Heart left ventricle (tissue), 16 donors: Measurements from ENCODE around the gene CEMIP2. TPM values are rescaled to one million over a fixed set of nuclear protein-coding genes. Genes with fewer than 3 reads are reported as not detected.
A peak's percentile ranks its signal among the peaks of the same experiment; 100 is the strongest.

Experiments used
- ATAC-seq, 4 donors: fragments of 200-7000 bp; cut with Tn5 transposase; one replicate each; pipeline ENCODE4 v1.9.1; 2020 to 2022; ENCODE audit warnings: moderate library complexity in 4 of 4, mild to moderate bottlenecking in 3 of 4, moderate number of reproducible peaks in 1 of 4
- DNase-seq, 5 donors: peaks; one replicate each; pipeline ENCODE4 v3.0.0-alpha.2; 2020
- H3K27ac ChIP-seq, 12 donors: fragments of 200-600 bp; sonication (generic) in 4 of 12; one replicate each; pipeline versions ENCODE4 v1.5.0 to v1.8.0; 2016 to 2022; ENCODE audit warnings: mild to moderate bottlenecking in 2 of 12
- H3K27me3 ChIP-seq, 9 donors: fragments of 200-600 bp; sonication (generic) in 2 of 9; one replicate each; pipeline versions ENCODE4 v1.5.1 to v1.8.0; 2016 to 2022; ENCODE audit warnings: mild to moderate bottlenecking in 3 of 9
- H3K36me3 ChIP-seq, 9 donors: fragments of 200-600 bp; sonication (generic) in 2 of 9; one replicate each; pipeline versions ENCODE4 v1.5.0 to v1.8.0; 2018 to 2022; ENCODE audit warnings: mild to moderate bottlenecking in 2 of 9
- H3K4me1 ChIP-seq, 12 donors: fragments of 200-600 bp; sonication (generic) in 4 of 12; one replicate each; pipeline versions ENCODE4 v1.5.0 to v1.8.0; 2016 to 2022; ENCODE audit warnings: mild to moderate bottlenecking in 3 of 12
- H3K4me3 ChIP-seq, 12 donors: fragments of 200-600 bp; sonication (generic) in 4 of 12; one replicate each; pipeline versions ENCODE4 v1.5.0 to v1.8.0; 2017 to 2022; ENCODE audit warnings: mild to moderate bottlenecking in 9 of 12, moderate library complexity in 4 of 12
- H3K9me3 ChIP-seq, 12 donors: fragments of 200-600 bp; sonication (generic) in 4 of 12; one replicate each; pipeline versions ENCODE4 v1.5.0 to v1.8.0; 2016 to 2022; ENCODE audit warnings: mild to moderate bottlenecking in 1 of 12
- CTCF ChIP-seq, 12 donors: fragments of 200-600 bp; sonication (generic) in 4 of 12; IDR thresholded peaks; one replicate each; pipeline versions ENCODE4 v1.5.0 to v1.8.0; 2018 to 2022; ENCODE audit warnings: antibody characterized with exemption in 12 of 12, mild to moderate bottlenecking in 5 of 12
- POLR2A ChIP-seq, 2 donors: fragments of 450-650 bp; IDR thresholded peaks; one replicate each; pipeline ENCODE4 v1.6.1; 2017; ENCODE audit warnings: antibody characterized with exemption in 2 of 2, mild to moderate bottlenecking in 2 of 2, moderate library complexity in 2 of 2
- WGBS, 4 donors: extraction: QIAGEN DNeasy Blood & Tissue Kit in 2 of 4; methylation state at CpG; one replicate each; pipeline versions ENCODE4 v1.1.5 to v1.1.7; 2013 to 2018; 5-methylcytosine and 5-hydroxymethylcytosine counted together
- intact Hi-C, 10 donors: fragments of 100-400 bp; cut with DNase I; formaldehyde crosslinking; loops; one replicate each; pipeline versions ENCODE4 v1.11.1 to v1.14.2; 2022
- polyA plus RNA-seq, 2 donors: library from polyadenylated mRNA; stranded (reverse); fragments of 200-250 nt; gene quantifications; one replicate each; pipeline ENCODE4 v1.2.3, GENCODE V29; 2013
- total RNA-seq, 9 donors: library from RNA; depleted of rRNA in 2 of 9; stranded (reverse); fragments of >200 nt in 2 of 9; fragmentation: NEBNext Ultra II Directional in 3 of 9; extraction: Animal tissue kit (Norgen Biotek cat#: 25700) in 3 of 9; gene quantifications; one replicate each; pipeline versions ENCODE4 v1.1.0 to v1.2.4, GENCODE V29; 2016 to 2023
- donor health status: ischemic (EF 13 %, LVEDD 7.1; RV severe dilation, severe dysfunction).
- donor health status: healthy with polysubstance abuse.
- donor health status: DM: no; HTN: yes; CAD: no.
- donor health status: DM: no; HTN: no; CAD: no.
- donor health status: ischemic (EF 25% LVEDD 6.9; RV normal size, moderate dysfunction).
- donor health status: ischemic (EF 25% LVEDD 5.7; RV mildly dilated, moderate dysfunction).
- donor health status: healthy.
- donor health status: DM: yes; HTN: yes; CAD: no.
- donor health status: ischemic (EF 35%, LVEDD 5.7; RV mildly dilated, moderate dysfunction).
- donor health status: nonischemic (EF 11% LVEDD 7.7; RV severe dilation, severe dysfunction).
- donor health status: DM: yes; HTN: yes; CAD: no.
- donor health status: PGD.
- donor health status: ischemic (EF 29% LVEDD 5.4; RV normal size, mild dysfunction).
- donor health status: nonischemic (EF 23%, LVEDD 6.1; RV moderate dilation, normal function).

Gene CEMIP2
- total and polyA plus RNA-seq, 11 donors = 5.8 to 49.3 (median 7.4) TPM

GRCh38 chr9:71683598-71684235 is 84.6 kb downstream of the CEMIP2 start:
- H3K4me3 ChIP-seq = no peak overlapping the region
- H3K27me3 ChIP-seq = no peaks in the 10 kb centered on the region
- peaks cover 0 to 46% (median 0%) of the 10 kb centered on the region in 9 donors for H3K36me3 ChIP-seq
- intact Hi-C loops = loop anchor here in 2 of 10 donors (5.0 to 10.0 kb wide), 2 partner anchors 46 to 49 kb away; no protein-coding TSS in a partner anchor
- H3K4me1 ChIP-seq = peaks cover 0 to 68% (median 19%) of the 10 kb centered on the region in 12 donors
- TF ChIP-seq CTCF (IDR thresholded peaks at IDR 0.05) = peak in 5 of 12 donors; percentile 6 to 32 (median 26)
- no peak for TF ChIP-seq POLR2A (IDR thresholded peaks at IDR 0.05)
- ATAC-seq (peak in 3 of 4 donors; percentile 25 to 41 (median 30)), DNase-seq (peak in 1 of 5 donors; percentile 18)
- peak overlapping the region in 1 of 12 donors; percentile 73 for H3K27ac ChIP-seq
- 81 to 87% (median 84%) methylated on average over 9 of the region's 9 CpGs for WGBS, 4 donors
- no peaks in the 10 kb centered on the region for H3K9me3 ChIP-seq

- Histone ChIP-seq H3K4me3 (no peak overlapping the region), H3K27ac (peak overlapping the region in 1 of 12 donors; percentile 74), H3K36me3 (peaks cover 0 to 28% (median 0%) of the 10 kb centered on the region in 9 donors), H3K4me1 (peaks cover 0 to 83% (median 22%) of the 10 kb centered on the region in 12 donors), H3K27me3 (no peaks in the 10 kb centered on the region), H3K9me3 (no peaks in the 10 kb centered on the region)
- 63 to 81% (median 72%) methylated on average over 3 of the region's 3 CpGs for WGBS, 4 donors
- intact Hi-C loops = loop anchor here in 2 of 10 donors (5.0 to 10.0 kb wide), 2 partner anchors 44 to 47 kb away; no protein-coding TSS in a partner anchor
- no peak for TF ChIP-seq CTCF (IDR thresholded peaks at IDR 0.05)
- no peak for TF ChIP-seq POLR2A (IDR thresholded peaks at IDR 0.05)
- DNase-seq = no peak
- ATAC-seq = no peak
Measured at GRCh38 chr9:71681708-71682272, 86.5 kb downstream of the CEMIP2 start.

GRCh38 chr9:71681104-71681707 is 87.1 kb downstream of the CEMIP2 start:
- TF ChIP-seq POLR2A (IDR thresholded peaks at IDR 0.05) = no peak
- TF ChIP-seq CTCF (IDR thresholded peaks at IDR 0.05) = no peak
- Histone ChIP-seq H3K27ac (peak overlapping the region in 1 of 12 donors; percentile 74), H3K36me3 (peaks cover 0 to 24% (median 0%) of the 10 kb centered on the region in 9 donors), H3K27me3 (no peaks in the 10 kb centered on the region), H3K4me1 (peaks cover 0 to 78% (median 22%) of the 10 kb centered on the region in 12 donors), H3K4me3 (no peak overlapping the region), H3K9me3 (peaks cover 0 to 2% (median 0%) of the 10 kb centered on the region in 12 donors)
- DNase-seq = no peak
- ATAC-seq = no peak
- intact Hi-C loops = loop anchor here in 2 of 10 donors (5.0 to 10.0 kb wide), 2 partner anchors 44 to 46 kb away; no protein-coding TSS in a partner anchor
- WGBS, 4 donors = 42 to 73% (median 63%) methylated on average over 1 of the region's 1 CpG
